Measurements from ENCODE around the gene PDE10A.

The PDE10A gene

DNA sequence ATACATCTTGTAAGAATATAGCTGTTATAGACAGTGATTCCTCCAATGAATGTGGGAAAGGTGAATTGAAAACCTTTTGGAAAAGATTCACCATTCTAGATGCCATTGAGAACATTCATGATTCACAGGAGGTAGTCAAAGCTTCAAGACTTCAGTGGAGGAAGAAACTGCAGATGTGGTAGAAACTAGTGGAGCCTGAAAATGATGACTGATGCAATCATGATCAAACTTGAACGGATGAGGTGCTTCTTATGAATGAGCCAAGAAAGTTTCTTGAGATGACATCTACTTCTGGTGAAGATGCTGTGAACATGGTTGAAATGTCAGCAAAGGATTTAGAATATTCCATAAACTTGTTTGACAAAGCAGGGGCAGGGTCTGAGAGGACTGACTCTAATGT is 286.9 kb downstream of the PDE10A start:
- no peaks in the 10 kb centered on the region for H3F3A ChIP-seq (ENCODE audit: insufficient read depth, low read length)
- H3K4me2 ChIP-seq (ENCODE audit: low read length) = no peak overlapping the region
- H3K27ac ChIP-seq (ENCODE audit: low read depth, low read length, poor library complexity, severe bottlenecking) = no peak overlapping the region
- H2AFZ ChIP-seq (ENCODE audit: low read length) = no peak overlapping the region
- no peaks in the 10 kb centered on the region for H3K27me3 ChIP-seq (ENCODE audit: insufficient read depth, low read length)
- no peaks in the 10 kb centered on the region for H3K9me2 ChIP-seq (ENCODE audit: low read depth, low read length)
- no peak overlapping the region for H3K4me3 ChIP-seq (ENCODE audit: low read depth, low read length, poor library complexity, severe bottlenecking)
- no peak for TF ChIP-seq EZH2 (IDR thresholded peaks at IDR 0.05; ENCODE audit: borderline replicate concordance, low read length)
- TF ChIP-seq CTCF (IDR thresholded peaks at IDR 0.05; ENCODE audit: low read length) = no peak
- H3K9me3 ChIP-seq (ENCODE audit: low read length) = no peaks in the 10 kb centered on the region
- H3K4me1 ChIP-seq (ENCODE audit: insufficient read depth, low read length, severe bottlenecking) = no peaks in the 10 kb centered on the region
- H3K36me3 ChIP-seq (ENCODE audit: insufficient read depth, low read length) = no peaks in the 10 kb centered on the region
- H3K79me2 ChIP-seq (ENCODE audit: insufficient read depth, low read length) = no peaks in the 10 kb centered on the region
- no peak overlapping the region for H3K9ac ChIP-seq (ENCODE audit: low read length)
- H4K20me1 ChIP-seq (ENCODE audit: insufficient read depth, low read length) = no peaks in the 10 kb centered on the region

DNA sequence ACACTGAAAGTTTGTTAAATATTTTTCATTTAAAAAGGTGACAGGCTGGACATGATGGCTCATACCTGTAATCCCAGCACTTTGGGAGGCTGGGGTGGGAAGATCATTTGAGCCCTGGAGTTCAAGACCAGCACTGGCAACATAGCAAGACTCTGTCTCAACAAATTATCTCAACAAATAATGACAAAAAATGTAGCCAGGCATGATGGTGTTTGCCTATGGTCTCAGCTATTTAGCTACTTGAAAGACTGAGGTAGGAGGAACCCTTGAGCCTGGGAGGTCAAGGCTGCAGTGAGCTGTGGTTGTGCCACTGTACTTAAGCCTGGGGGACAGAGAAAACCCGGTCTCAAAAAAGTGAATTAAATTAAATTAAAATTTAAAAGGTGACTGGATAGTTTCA is 297.7 kb downstream of the PDE10A start:
- H3K79me2 ChIP-seq (ENCODE audit: insufficient read depth, low read length) = no peaks in the 10 kb centered on the region
- no peaks in the 10 kb centered on the region for H3K9me3 ChIP-seq (ENCODE audit: low read length)
- no peaks in the 10 kb centered on the region for H3K27me3 ChIP-seq (ENCODE audit: insufficient read depth, low read length)

DNA sequence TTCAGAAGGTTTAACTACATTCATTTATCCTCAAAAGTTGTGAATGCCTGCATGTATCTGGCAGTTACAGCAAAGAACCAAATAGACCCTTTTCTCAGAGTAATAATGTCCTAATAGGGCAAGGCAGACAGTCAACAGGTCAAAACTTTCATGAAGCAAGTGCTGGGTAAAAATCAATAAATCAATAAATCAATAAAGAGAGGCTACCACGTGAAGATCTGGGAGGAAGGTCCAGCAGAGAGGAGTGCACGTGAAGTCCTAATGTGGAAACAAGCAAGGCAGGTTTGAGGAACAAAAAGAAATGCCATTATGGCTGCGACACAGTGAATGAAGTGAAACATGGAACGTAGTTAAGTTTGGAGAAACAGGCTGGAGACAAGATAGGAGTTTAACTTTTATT is 317.3 kb downstream of the PDE10A start:
- no peaks in the 10 kb centered on the region for H3K9me2 ChIP-seq (ENCODE audit: low read depth, low read length)
- no peak overlapping the region for H3K27ac ChIP-seq (ENCODE audit: low read depth, low read length, poor library complexity, severe bottlenecking)
- no peak overlapping the region for H3K4me2 ChIP-seq (ENCODE audit: low read length)
- no peaks in the 10 kb centered on the region for H3K36me3 ChIP-seq (ENCODE audit: insufficient read depth, low read length)
- H3K79me2 ChIP-seq (ENCODE audit: insufficient read depth, low read length) = no peaks in the 10 kb centered on the region
- H3F3A ChIP-seq (ENCODE audit: insufficient read depth, low read length) = no peaks in the 10 kb centered on the region
- TF ChIP-seq EZH2 (IDR thresholded peaks at IDR 0.05; ENCODE audit: borderline replicate concordance, low read length) (no peak), CTCF (IDR thresholded peaks at IDR 0.05; ENCODE audit: low read length) (no peak)
- no peak overlapping the region for H3K4me3 ChIP-seq (ENCODE audit: low read depth, low read length, poor library complexity, severe bottlenecking)
- no peak overlapping the region for H3K9ac ChIP-seq (ENCODE audit: low read length)
- no peaks in the 10 kb centered on the region for H3K9me3 ChIP-seq (ENCODE audit: low read length)
- no peaks in the 10 kb centered on the region for H3K4me1 ChIP-seq (ENCODE audit: insufficient read depth, low read length, severe bottlenecking)
- H4K20me1 ChIP-seq (ENCODE audit: insufficient read depth, low read length) = no peaks in the 10 kb centered on the region
- no peaks in the 10 kb centered on the region for H3K27me3 ChIP-seq (ENCODE audit: insufficient read depth, low read length)
- no peak overlapping the region for H2AFZ ChIP-seq (ENCODE audit: low read length)

More for the DNA sequence above, 297.7 kb downstream of the PDE10A start:
- Histone ChIP-seq H3F3A (ENCODE audit: insufficient read depth, low read length) (no peaks in the 10 kb centered on the region), H2AFZ (ENCODE audit: low read length) (no peak overlapping the region), H3K27ac (ENCODE audit: low read depth, low read length, poor library complexity, severe bottlenecking) (no peak overlapping the region), H3K4me1 (ENCODE audit: insufficient read depth, low read length, severe bottlenecking) (no peaks in the 10 kb centered on the region), H4K20me1 (ENCODE audit: insufficient read depth, low read length) (no peaks in the 10 kb centered on the region), H3K4me3 (ENCODE audit: low read depth, low read length, poor library complexity, severe bottlenecking) (no peak overlapping the region), H3K36me3 (ENCODE audit: insufficient read depth, low read length) (no peaks in the 10 kb centered on the region), H3K9ac (ENCODE audit: low read length) (no peak overlapping the region), H3K9me2 (ENCODE audit: low read depth, low read length) (no peaks in the 10 kb centered on the region), H3K4me2 (ENCODE audit: low read length) (no peak overlapping the region)
- TF ChIP-seq CTCF (IDR thresholded peaks at IDR 0.05; ENCODE audit: low read length) (no peak), EZH2 (IDR thresholded peaks at IDR 0.05; ENCODE audit: borderline replicate concordance, low read length) (no peak)

All from OCI-LY1 (cell line).